Stimulated activated CD8-positive, alpha-beta memory T cell treated with anti-CD3 and anti-CD28 coated beads, Interleukin-4, amount 100 ng/mL, for 48 hours (primary cell): Measurements from ENCODE around the gene RASAL2.
"Not testable (repeated sequence)": the region's sequence is repeated elsewhere in the genome, so short reads cannot be mapped to it uniquely, and the experiment has no call there.

Experiments used
- DNase-seq: peaks from one replicate; pipeline ENCODE4 v3.0.0-alpha.2; 2020

The RASAL2 gene

DNA sequence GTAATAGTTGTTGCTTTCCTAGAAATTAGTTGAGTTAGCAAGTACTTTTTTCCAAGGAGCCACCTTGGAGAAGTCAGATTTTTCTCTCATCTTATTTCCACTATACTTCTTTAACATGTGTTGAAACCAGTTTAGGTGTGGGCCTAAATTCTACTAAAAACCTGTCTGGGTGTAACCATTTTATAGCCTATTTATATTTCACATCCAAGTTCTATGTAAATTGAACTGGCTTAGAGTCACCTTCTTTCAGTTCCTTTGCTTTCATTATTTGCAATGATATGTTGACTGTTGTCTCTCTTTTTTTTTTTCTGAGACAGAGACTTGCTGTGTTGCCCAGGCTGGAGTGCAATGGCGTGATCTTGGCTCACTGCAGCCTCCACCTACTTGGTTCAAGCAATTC, 207.2 kb downstream of the RASAL2 start:
- no peak for DNase-seq

- no peak for DNase-seq
These were observed 213.4 kb downstream of the RASAL2 start for GRCh38 chr1:178307264-178307663.

DNA sequence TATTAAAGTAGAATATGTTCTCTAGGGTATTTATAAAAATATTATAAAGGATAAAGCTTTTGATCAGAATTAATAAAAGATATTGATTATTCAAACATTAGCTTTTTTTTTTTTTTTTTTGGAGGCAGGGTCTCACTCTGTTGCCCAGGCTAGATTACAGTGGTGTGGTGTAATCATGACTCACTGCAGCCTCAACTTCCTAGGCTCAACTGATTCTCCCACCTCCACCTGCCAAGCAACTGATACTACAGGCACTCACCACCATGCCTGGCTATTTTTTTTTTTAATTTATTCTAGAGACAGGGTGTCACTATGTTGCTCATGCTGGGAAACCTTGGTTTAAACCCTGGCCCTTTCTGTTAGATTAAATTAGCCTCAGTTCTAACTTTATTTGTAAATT, 214.5 kb downstream of the RASAL2 start:
- DNase-seq, result no peak

DNA sequence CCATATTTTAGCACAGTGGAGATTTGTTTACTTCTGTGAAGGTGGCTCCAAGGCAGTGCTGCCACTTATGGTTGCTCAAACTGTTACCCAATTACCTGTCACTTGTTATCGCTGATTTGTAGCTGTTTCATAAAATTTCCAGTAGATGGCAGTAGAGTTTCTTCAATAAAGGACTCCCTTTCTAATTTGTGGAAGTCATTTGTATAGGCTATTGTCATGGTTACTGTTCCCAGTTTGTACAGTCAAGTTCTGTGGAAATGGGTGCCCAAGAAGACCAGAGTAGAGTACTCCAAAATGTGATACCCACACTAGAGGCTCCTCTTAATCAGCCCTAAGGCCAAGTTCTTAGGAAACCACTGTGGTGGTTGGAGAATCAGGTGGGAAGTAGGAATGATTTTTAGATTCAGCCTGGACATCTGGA, 216.8 kb downstream of the RASAL2 start:
- no peak for DNase-seq

GRCh38 chr1:178311164-178311563, 217.3 kb downstream of the RASAL2 start:
- DNase-seq, result no peak

DNA sequence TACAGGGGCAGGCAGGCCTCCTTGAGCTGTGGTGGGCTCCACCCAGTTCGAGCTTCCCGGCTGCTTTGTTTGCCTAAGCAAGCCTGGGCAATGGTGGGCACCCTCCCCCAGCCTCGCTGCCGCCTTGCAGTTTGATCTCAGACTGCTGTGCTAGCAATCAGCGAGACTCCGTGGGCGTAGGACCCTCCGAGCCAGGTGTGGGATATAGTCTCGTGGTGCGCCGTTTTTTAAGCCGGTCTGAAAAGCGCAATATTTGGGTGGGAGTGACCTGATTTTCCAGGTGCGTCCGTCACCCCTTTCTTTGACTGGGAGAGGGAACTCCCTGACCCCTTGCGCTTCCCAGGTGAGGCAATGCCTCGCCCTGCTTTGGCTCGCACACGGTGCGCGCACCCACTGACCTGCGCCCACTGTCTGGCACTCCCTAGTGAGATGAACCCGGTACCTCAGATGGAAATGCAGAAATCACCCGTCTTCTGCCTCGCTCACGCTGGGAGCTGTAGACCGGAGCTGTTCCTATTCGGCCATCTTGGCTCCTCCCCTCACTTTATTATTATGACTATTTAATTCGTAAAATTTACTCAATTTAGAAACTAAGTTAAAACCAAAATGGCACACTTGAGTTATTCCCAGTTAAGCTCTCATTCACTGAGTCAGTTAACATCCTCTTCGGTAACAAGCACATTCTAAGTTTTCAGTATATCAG, 226.5 kb downstream of the RASAL2 start:
- DNase-seq, result not testable (repeated sequence)

GRCh38 chr1:178323067-178323466, 229.2 kb downstream of the RASAL2 start:
- no peak for DNase-seq

DNA sequence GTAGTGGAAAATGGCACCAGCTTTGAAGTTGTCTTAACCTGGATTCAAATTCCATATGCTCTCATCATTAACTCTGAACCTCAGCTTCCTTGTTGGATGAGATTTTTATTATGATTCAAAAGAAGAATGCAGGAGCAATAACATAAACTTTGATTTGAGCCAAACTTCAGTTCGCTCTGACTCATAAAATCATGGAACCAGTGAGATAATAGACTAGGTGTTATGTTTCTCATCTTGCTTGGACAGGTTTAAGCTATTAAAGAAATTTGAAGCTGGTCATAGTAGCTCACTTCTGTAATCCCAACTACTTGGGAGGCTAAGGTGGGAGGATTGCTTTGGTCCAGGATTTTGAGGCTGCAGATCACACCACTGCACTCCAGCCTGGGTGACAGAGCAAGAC, 230.1 kb downstream of the RASAL2 start:
- no peak for DNase-seq

GRCh38 chr1:178328728-178329127, 234.8 kb downstream of the RASAL2 start:
- DNase-seq, result no peak

- no peak for DNase-seq
These were observed 236.2 kb downstream of the RASAL2 start for GRCh38 chr1:178330153-178330552.

GRCh38 chr1:178330848-178331497, 237.1 kb downstream of the RASAL2 start:
- DNase-seq, result no peak

GRCh38 chr1:178335426-178335825, 241.5 kb downstream of the RASAL2 start:
- no peak for DNase-seq

DNA sequence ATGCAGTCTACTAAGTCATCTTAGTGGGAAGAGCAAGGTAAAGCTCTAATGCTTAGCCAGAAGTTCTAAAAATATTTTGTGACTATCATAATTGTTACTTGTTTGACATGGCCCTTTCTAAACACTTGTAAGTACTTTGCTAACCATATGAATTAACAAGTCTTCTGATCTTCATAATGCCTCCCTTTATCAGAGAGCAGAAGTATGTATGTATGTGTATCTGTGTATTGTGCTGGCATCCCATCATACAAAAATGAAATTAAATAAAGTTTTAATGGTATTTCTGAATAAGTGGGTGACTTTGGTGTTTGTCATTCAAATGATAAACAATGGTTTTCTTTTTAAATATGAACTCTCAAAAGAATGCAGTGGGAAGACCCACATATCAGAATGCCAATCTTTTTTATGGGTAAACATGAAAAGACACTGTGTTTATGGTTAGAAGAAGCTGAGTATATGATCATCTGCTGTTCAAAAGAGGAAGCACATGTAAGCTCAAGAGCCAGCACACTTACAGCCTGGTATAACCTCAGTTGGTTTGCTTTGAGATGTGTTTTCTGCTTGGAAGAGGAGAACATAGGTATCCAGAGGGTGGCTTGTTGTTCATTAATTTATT, 243.3 kb downstream of the RASAL2 start:
- no peak for DNase-seq

- DNase-seq, result no peak
These were observed 245.9 kb downstream of the RASAL2 start for GRCh38 chr1:178339834-178340233.

DNA sequence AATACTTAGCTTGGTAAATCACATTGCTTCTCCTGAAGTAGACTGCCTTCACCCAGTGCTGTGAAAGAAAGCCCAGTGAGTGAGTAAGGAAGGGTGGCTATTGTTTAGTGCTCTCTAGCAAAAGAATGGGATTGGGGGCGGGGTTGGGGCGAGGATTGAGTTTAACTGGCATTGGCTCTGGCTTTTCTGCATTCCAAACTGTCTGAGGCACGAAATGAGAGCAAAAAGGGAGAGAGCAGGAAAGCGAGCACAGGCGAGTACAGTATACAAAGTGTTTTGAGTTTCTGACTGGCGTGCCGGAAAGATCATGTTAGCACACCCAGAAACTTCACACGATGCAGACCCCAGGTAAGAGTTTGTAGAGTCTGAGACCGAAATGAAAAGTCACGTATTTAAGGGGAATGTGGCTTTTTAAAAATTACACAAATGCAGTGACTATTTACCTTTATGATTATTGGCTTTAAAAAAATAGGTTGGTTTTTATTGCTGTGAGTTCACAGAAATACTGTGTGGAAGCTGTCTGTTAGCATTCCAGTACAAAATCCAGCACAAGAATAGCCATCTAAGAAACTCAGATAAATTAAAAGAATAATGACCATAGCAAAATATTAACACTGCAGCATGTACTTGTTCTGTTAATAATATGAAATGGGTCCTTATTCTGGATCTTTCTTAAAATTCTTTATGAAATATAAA, 247.5 kb downstream of the RASAL2 start:
- DNase-seq, result no peak

- no peak for DNase-seq
These were observed 248.8 kb downstream of the RASAL2 start for GRCh38 chr1:178342745-178343144.

GRCh38 chr1:178344513-178345091, 250.7 kb downstream of the RASAL2 start:
- DNase-seq, result no peak

DNA sequence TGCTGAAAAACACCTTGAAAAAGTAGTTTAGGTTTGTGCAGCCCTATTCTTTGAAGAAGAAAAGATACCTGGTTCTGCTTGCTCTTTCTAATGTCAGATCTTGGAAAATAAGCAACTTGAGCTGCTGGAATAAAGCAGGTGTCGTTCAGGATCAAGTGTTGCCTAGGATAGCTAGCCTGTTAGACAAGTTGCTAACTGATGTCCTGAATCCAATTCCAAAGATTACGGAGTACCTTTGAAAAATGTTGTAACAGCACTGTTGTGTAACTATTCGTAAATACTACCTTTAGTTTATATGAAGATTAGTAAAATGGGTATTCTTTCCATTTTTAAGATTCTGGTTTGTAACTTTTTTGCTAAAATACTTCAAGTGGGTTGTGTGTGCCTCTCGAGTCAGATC, 251.3 kb downstream of the RASAL2 start:
- no peak for DNase-seq

DNA sequence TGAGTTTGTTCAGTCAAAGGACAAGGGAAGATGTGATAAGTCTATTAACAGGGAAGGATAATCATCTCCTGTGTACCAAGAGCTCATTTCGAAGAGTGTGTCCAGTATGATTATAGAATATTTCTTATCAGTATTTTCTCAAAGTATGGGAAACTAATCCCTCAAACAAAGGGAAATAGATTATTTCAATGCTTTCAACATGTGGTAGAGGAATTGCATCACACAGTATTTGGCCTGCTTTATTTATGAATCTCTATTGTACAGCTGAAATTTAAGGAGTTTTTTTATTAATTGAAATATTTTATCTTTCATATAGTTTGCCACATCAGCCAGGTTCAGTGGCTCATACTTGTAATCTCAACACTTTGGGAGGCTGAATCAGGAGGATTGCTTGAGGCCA, 251.9 kb downstream of the RASAL2 start:
- no peak for DNase-seq

GRCh38 chr1:178349801-178350200, 255.9 kb downstream of the RASAL2 start:
- DNase-seq, result no peak

- DNase-seq, result not testable (repeated sequence)
These were observed 258.0 kb downstream of the RASAL2 start for GRCh38 chr1:178351911-178352310.

DNA sequence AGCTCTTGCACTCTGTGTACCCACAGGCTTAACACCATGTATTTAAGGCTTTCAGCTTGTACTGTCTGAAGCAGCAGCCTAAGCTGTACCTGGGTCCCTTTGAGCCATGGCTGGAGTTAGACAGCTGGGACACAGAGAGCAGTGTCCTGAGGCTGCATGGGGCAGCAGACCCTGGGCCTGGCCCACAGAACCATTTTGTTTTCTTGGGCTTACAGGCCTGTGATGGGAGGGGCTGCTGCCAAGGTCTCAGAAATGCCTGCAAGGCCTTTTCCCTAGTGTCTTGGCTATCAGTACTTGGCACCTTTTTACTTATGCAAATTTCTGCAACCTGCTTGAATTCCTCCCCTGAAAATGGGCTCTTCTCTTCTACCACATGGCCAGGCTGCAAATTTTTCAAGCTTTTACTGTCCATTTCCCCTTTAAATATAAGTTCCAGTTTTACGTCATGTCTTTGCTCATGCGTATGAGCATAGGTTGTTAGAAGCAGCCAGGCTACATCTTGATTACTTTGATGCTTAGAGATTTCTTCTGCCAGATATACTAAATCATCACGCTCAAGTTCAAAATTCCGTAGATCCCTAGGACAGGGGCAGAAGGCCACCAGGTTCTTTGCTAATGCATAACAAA, 259.0 kb downstream of the RASAL2 start:
- no peak for DNase-seq

DNA sequence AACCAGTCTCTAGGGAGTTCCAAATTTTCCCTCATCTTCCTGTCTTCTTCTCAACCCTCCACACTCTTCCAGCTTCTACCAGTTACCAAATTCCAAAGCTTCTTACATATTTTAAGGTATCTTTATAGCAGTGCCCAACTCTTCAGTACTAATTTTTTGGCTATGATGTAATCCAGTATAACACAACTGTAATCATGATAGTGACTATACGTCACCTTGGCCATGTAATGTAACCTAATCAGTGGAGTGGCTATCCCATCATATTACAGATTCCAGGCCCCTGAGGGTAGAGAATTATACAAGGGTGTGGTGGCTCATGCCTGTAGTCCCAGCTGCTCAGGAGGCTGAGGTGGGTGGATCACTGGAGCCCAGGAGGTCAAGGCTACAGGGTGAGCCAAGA, 259.6 kb downstream of the RASAL2 start:
- DNase-seq, result no peak
